ENCODE data around the gene TFF3.

DNA sequence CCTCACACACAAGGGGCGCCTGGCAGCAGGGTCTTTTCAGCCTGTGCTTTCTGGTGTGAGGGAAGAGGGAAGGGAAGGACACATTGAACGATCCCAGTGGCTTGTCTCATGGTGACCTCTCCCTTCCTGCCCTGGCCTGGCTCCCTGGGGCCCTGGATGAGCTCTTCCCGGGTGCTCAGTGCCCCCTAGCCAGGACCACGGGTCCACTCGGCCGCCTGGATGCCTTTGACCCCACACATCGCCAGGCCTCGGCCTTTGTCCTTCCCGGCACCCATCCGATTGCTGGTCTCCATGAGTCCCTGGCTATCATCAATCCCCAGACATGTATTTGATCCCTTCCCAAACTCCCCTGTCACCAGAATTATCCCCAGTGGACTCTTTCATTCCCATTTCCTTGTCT is 6.0 kb upstream of the TFF3 start:
- TF ChIP-seq EZH2 (IDR thresholded peaks at IDR 0.05) (no peak), POLR2AphosphoS5 (IDR thresholded peaks at IDR 0.05; ENCODE audit: borderline replicate concordance, low read depth, low read length) (no peak), FOXP2 (optimal IDR thresholded peaks at IDR 0.05; ENCODE audit: control extremely low read depth, extremely low read length, insufficient read depth) (no peak)

Data from SK-N-MC (cell line).